Common myeloid progenitor, CD34-positive (primary cell): Measurements from ENCODE around the gene SLC2A13.
"Not testable (repeated sequence)": the region's sequence is repeated elsewhere in the genome, so short reads cannot be mapped to it uniquely, and the experiment has no call there.

Experiments used
- CTCF ChIA-PET: fragments of 350-600 bp; sonication (Branson Sonifier 250); formaldehyde crosslinking; loops from one replicate; lab custom pipeline; 2021; ENCODE audit warnings: antibody characterized with exemption; lab: Charles Lee
- POLR2A ChIA-PET: fragments of 350-600 bp; sonication (Branson Sonifier 250); formaldehyde crosslinking; loops from one replicate; lab custom pipeline; 2021; ENCODE audit warnings: antibody characterized with exemption; lab: Charles Lee
- DNase-seq, 3 donors: peaks; one replicate each; pipeline versions ENCODE4 v3.0.0 to v3.0.0-alpha.2; 2013
- H3K27ac ChIP-seq, 2 experiments: 1 replicate in 1 of 2; 2 replicates in 1 of 2; pipeline ENCODE4 v1.7.0; 2013; ENCODE audit warnings: inconsistent platforms in 2 of 2, low read length in 2 of 2, mild to moderate bottlenecking in 2 of 2, low read depth in 1 of 2, moderate library complexity in 1 of 2; ENCODE audit not compliant: severe bottlenecking in 2 of 2, insufficient read depth in 1 of 2, poor library complexity in 1 of 2
- H3K27me3 ChIP-seq, 5 experiments: replicated peaks in 2 of 5; 1 replicate in 3 of 5; 2 replicates in 2 of 5; pipeline versions ENCODE4 v1.6.1 to v1.7.0; 2013; ENCODE audit warnings: low read length in 4 of 5, mild to moderate bottlenecking in 2 of 5, moderate library complexity in 2 of 5, inconsistent platforms in 1 of 5; ENCODE audit not compliant: insufficient read depth in 5 of 5, control insufficient read depth in 4 of 5
- H3K36me3 ChIP-seq, 4 experiments: 1 replicate in 2 of 4; 2 replicates in 2 of 4; pipeline versions ENCODE4 v1.6.1 to v1.7.0; 2013; ENCODE audit warnings: low read length in 3 of 4, control low read depth in 1 of 4, mild to moderate bottlenecking in 1 of 4; ENCODE audit not compliant: control insufficient read depth in 4 of 4, insufficient read depth in 4 of 4
- H3K4me1 ChIP-seq, 4 experiments: 1 replicate in 3 of 4; 2 replicates in 1 of 4; pipeline versions ENCODE4 v1.6.1 to v1.7.1; 2013; ENCODE audit warnings: low read length in 3 of 4, mild to moderate bottlenecking in 3 of 4, control low read depth in 1 of 4, inconsistent platforms in 1 of 4, moderate library complexity in 1 of 4; ENCODE audit not compliant: control insufficient read depth in 4 of 4, insufficient read depth in 4 of 4; ENCODE audit errors: control extremely low read depth in 1 of 4
- H3K4me3 ChIP-seq, 7 experiments: 1 replicate in 4 of 7; 2 replicates in 3 of 7; pipeline versions ENCODE4 v1.5.1 to v1.7.0; 2013; ENCODE audit warnings: mild to moderate bottlenecking in 7 of 7, low read length in 6 of 7, moderate library complexity in 6 of 7, inconsistent platforms in 2 of 7, low read depth in 2 of 7, control low read depth in 1 of 7; ENCODE audit not compliant: insufficient read depth in 4 of 7, control insufficient read depth in 1 of 7; ENCODE audit errors: extremely low read depth in 1 of 7
- H3K9me3 ChIP-seq, 5 experiments: 1 replicate in 4 of 5; 2 replicates in 1 of 5; pipeline versions ENCODE4 v1.6.1 to v1.7.1; 2013; ENCODE audit warnings: low read length in 4 of 5, mild to moderate bottlenecking in 2 of 5, inconsistent platforms in 1 of 5, low read depth in 1 of 5, moderate library complexity in 1 of 5; ENCODE audit not compliant: control insufficient read depth in 4 of 5, insufficient read depth in 2 of 5; ENCODE audit errors: control extremely low read depth in 1 of 5
- WGBS: methylation state at CpG from one replicate; pipeline ENCODE4 v1.1.5; 2013; ENCODE audit not compliant: insufficient coverage; 5-methylcytosine and 5-hydroxymethylcytosine counted together

The SLC2A13 gene

DNA sequence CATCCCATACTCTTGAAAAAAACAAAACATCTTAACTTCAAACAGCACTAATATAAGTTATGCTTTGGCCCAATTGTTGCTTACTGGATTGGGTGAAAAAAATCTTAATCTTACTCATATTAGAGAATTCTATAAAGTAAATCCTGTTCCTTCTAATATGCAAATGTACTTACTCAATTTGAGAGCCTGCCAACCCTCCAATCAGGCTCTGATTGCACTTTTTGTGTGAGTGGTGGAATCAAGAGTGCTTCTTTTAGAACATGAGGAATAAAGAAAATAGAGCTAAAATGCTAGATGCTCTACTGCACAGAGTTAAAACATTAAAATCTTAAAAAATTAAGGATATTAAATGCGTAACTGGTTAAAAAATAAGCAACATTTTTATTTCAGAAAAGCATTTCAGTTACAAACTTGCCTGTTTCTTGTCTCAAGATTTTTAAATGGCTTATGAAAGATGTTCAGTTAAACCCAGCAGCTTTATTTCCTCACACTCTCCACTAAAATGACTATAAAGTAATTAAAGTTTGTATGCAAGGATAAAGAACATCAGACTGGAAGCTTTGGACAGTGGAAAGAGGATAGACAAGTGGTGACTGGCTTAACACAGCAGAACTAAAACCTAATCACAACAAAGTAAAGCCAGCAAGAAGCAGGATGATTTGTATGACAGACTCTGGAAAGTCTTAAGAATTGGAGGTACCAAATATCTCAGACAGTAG is 177.5 kb downstream of the SLC2A13 start:
- WGBS, result no CpG with 5 or more reads among the region's 1 CpG
- ChIA-PET CTCF (no interaction called here), POLR2A (no interaction called here)
- no peak overlapping the region for H3K27ac ChIP-seq
- H3K4me1 ChIP-seq, result no peaks in the 10 kb centered on the region
- H3K4me3 ChIP-seq, result no peak overlapping the region
- DNase-seq, result no peak
- no peaks in the 10 kb centered on the region for H3K36me3 ChIP-seq
- H3K27me3 ChIP-seq, result no peaks in the 10 kb centered on the region
- H3K9me3 ChIP-seq, result no peaks in the 10 kb centered on the region

GRCh38 chr12:39923364-39923763 is 182.5 kb downstream of the SLC2A13 start:
- POLR2A ChIA-PET, result no interaction called here
- Histone ChIP-seq H3K9me3 (no peaks in the 10 kb centered on the region), H3K27ac (no peak overlapping the region), H3K4me1 (no peaks in the 10 kb centered on the region), H3K27me3 (no peaks in the 10 kb centered on the region), H3K36me3 (no peaks in the 10 kb centered on the region), H3K4me3 (no peak overlapping the region)
- WGBS, result no CpG with 5 or more reads among the region's 5 CpGs
- CTCF ChIA-PET, result no interaction called here
- DNase-seq, result no peak

GRCh38 chr12:39922598-39922997 is 183.3 kb downstream of the SLC2A13 start:
- H3K9me3 ChIP-seq, H3K4me3 ChIP-seq, CTCF ChIA-PET, H3K27ac ChIP-seq, DNase-seq, H3K27me3 ChIP-seq, POLR2A ChIA-PET, H3K36me3 ChIP-seq, H3K4me1 ChIP-seq: not testable (repeated sequence)

DNA sequence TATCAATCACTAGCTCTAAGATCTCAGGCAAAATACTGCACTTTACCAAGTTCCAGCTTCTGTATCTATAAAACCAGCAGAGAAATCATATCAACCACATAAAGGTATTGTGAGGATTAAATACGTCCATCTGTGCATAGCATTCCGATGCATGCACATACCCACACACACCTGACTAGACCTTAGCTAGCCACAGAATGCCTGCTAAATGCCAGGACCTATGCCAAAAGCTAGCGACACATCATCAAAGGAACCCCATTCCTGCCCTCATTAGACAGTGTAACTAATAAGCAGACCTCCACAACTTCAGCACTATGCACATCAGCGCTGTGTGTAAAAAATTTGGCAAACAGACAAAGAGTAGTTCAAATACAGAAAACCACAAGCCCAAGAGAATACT is 185.2 kb downstream of the SLC2A13 start:
- no peaks in the 10 kb centered on the region for H3K4me1 ChIP-seq
- CTCF ChIA-PET, result no interaction called here
- DNase-seq, result no peak
- 100% methylated on average over 1 of the region's 4 CpGs for WGBS
- no peak overlapping the region for H3K27ac ChIP-seq
- H3K4me3 ChIP-seq, result no peak overlapping the region
- POLR2A ChIA-PET, result no interaction called here
- no peaks in the 10 kb centered on the region for H3K36me3 ChIP-seq
- H3K9me3 ChIP-seq, result no peaks in the 10 kb centered on the region
- no peaks in the 10 kb centered on the region for H3K27me3 ChIP-seq

GRCh38 chr12:39920222-39920621 is 185.7 kb downstream of the SLC2A13 start:
- H3K27ac ChIP-seq, result no peak overlapping the region
- CTCF ChIA-PET, result no interaction called here
- no peak overlapping the region for H3K4me3 ChIP-seq
- no peak for DNase-seq
- H3K9me3 ChIP-seq, result no peaks in the 10 kb centered on the region
- H3K36me3 ChIP-seq, result no peaks in the 10 kb centered on the region
- POLR2A ChIA-PET, result no interaction called here
- WGBS, result 100% methylated on average over 1 of the region's 4 CpGs
- no peaks in the 10 kb centered on the region for H3K4me1 ChIP-seq
- no peaks in the 10 kb centered on the region for H3K27me3 ChIP-seq

- Histone ChIP-seq H3K4me3 (no peak overlapping the region), H3K4me1 (no peaks in the 10 kb centered on the region), H3K36me3 (no peaks in the 10 kb centered on the region), H3K27ac (no peak overlapping the region), H3K27me3 (no peaks in the 10 kb centered on the region), H3K9me3 (no peaks in the 10 kb centered on the region)
- ChIA-PET POLR2A (no interaction called here), CTCF (no interaction called here)
- no peak for DNase-seq
- no CpG with 5 or more reads among the region's 1 CpG for WGBS
Measured at GRCh38 chr12:39919790-39920189, 186.1 kb downstream of the SLC2A13 start.

DNA sequence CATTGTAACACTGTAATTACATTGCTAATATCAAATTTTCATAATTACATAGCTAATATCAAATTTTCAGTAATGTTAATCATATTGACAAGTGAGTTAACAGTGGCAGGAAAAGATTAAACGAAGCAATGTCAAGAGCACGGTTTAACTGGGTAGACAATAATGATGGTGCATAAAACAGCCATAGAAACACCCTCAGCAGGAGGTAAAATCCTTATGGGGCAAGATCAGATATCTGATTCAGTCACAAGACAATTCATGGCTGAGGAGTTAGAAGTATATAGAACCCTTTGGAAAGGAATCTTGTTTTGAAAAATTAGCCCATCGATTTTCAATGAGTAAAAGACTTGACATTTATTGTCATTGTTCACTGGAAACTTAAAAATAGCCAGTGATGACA is 190.6 kb downstream of the SLC2A13 start:
- CTCF ChIA-PET, result no interaction called here
- POLR2A ChIA-PET, result no interaction called here
- Histone ChIP-seq H3K27me3 (no peaks in the 10 kb centered on the region), H3K27ac (no peak overlapping the region), H3K36me3 (no peaks in the 10 kb centered on the region), H3K4me1 (no peaks in the 10 kb centered on the region), H3K9me3 (no peaks in the 10 kb centered on the region), H3K4me3 (no peak overlapping the region)
- 81% methylated on average over 3 of the region's 3 CpGs for WGBS
- DNase-seq, result no peak
